ENCODE measurements around the gene FAAP100. TPM values are rescaled to one million over a fixed set of nuclear protein-coding genes. Genes with fewer than 3 reads are reported as not detected.

Gene FAAP100
- total RNA-seq, 4 donors from 2014 or later: 3.5 to 31.2 (median 17.3) TPM

GRCh38 chr17:81502471-81503017, 49.6 kb downstream of the FAAP100 start:
- DNase-seq: no peak
- H3K9me3 ChIP-seq: no peaks in the 10 kb centered on the region
- H3K27ac ChIP-seq: no peak overlapping the region
- no peak overlapping the region for H3K4me3 ChIP-seq
- TF ChIP-seq CTCF (IDR thresholded peaks at IDR 0.05): no peak
- no peaks in the 10 kb centered on the region for H3K4me1 ChIP-seq
- no peaks in the 10 kb centered on the region for H3K27me3 ChIP-seq
- H3K36me3 ChIP-seq: no peaks in the 10 kb centered on the region
- intact Hi-C loops (cut with DNase I; ENCODE audit: low total_unique reads): no loop called here

GRCh38 chr17:81500047-81500446, 52.1 kb downstream of the FAAP100 start:
- H3K4me3 ChIP-seq: no peak overlapping the region
- DNase-seq: no peak
- no peaks in the 10 kb centered on the region for H3K27me3 ChIP-seq
- intact Hi-C loops (cut with DNase I; ENCODE audit: low total_unique reads): no loop called here
- no peaks in the 10 kb centered on the region for H3K9me3 ChIP-seq
- H3K27ac ChIP-seq: no peak overlapping the region
- H3K4me1 ChIP-seq: no peaks in the 10 kb centered on the region
- H3K36me3 ChIP-seq: no peaks in the 10 kb centered on the region
- TF ChIP-seq POLR2A (IDR thresholded peaks at IDR 0.05) (no peak), CTCF (IDR thresholded peaks at IDR 0.05) (no peak)

- no peaks in the 10 kb centered on the region for H3K36me3 ChIP-seq
- no peaks in the 10 kb centered on the region for H3K27me3 ChIP-seq
- H3K4me3 ChIP-seq: no peak overlapping the region
- H3K9me3 ChIP-seq: no peaks in the 10 kb centered on the region
- DNase-seq: no peak
- H3K4me1 ChIP-seq: no peaks in the 10 kb centered on the region
- no peak overlapping the region for H3K27ac ChIP-seq
- TF ChIP-seq CTCF (IDR thresholded peaks at IDR 0.05) (no peak), POLR2A (IDR thresholded peaks at IDR 0.05) (no peak)
- intact Hi-C loops (cut with DNase I; ENCODE audit: low total_unique reads): no loop called here
Observed at GRCh38 chr17:81499601-81499970, 52.6 kb downstream of the FAAP100 start.

GRCh38 chr17:81498953-81499600, 53.1 kb downstream of the FAAP100 start:
- no peak overlapping the region for H3K27ac ChIP-seq
- H3K27me3 ChIP-seq: no peaks in the 10 kb centered on the region
- intact Hi-C loops (cut with DNase I; ENCODE audit: low total_unique reads): no loop called here
- no peak for DNase-seq
- no peaks in the 10 kb centered on the region for H3K9me3 ChIP-seq
- H3K4me3 ChIP-seq: no peak overlapping the region
- no peaks in the 10 kb centered on the region for H3K4me1 ChIP-seq
- no peaks in the 10 kb centered on the region for H3K36me3 ChIP-seq
- TF ChIP-seq CTCF (IDR thresholded peaks at IDR 0.05) (no peak), POLR2A (IDR thresholded peaks at IDR 0.05) (no peak)

GRCh38 chr17:81494626-81495377, 57.4 kb downstream of the FAAP100 start:
- no peaks in the 10 kb centered on the region for H3K36me3 ChIP-seq
- H3K4me1 ChIP-seq: no peaks in the 10 kb centered on the region
- no peak for DNase-seq
- no peaks in the 10 kb centered on the region for H3K9me3 ChIP-seq
- H3K27me3 ChIP-seq: no peaks in the 10 kb centered on the region
- intact Hi-C loops (cut with DNase I; ENCODE audit: low total_unique reads): no loop called here
- no peak for TF ChIP-seq POLR2A (IDR thresholded peaks at IDR 0.05)
- TF ChIP-seq CTCF (IDR thresholded peaks at IDR 0.05): no peak
- H3K27ac ChIP-seq: no peak overlapping the region
- no peak overlapping the region for H3K4me3 ChIP-seq

Data from uterus (tissue), 4 donors.